SK-N-SH (cell line): Measurements from ENCODE around the gene DTD2. TPM values are rescaled to one million over a fixed set of nuclear protein-coding genes. Genes with fewer than 3 reads are reported as not detected.
A peak's percentile ranks its signal among the peaks of the same experiment; 100 is the strongest.

Experiments
- CTCF ChIA-PET: fragments of 300-600, 350-600 bp; formaldehyde crosslinking; extraction: SDS; loops from one replicate; lab custom pipeline; 2021; lab: Yijun Ruan, JAX
- POLR2A ChIA-PET: fragments of 350-600 bp; sonication (Branson Sonifier 250); formaldehyde crosslinking; extraction: SDS; loops from one replicate; lab custom pipeline; 2020; ENCODE audit warnings: antibody characterized with exemption, inconsistent platforms; lab: Yijun Ruan, JAX
- DNase-seq: peaks from one replicate; pipeline ENCODE4 v3.0.0; 2012
- H2AFZ ChIP-seq: fragments of 200-600 bp; sonication (generic); 2 replicates; pipeline ENCODE4 v1.8.1; 2016; ENCODE audit warnings: antibody characterized with exemption, mild to moderate bottlenecking, low read depth
- H3F3A ChIP-seq: fragments of 200-600 bp; sonication (generic); replicated peaks from 2 replicates; pipeline ENCODE3; 2016; ENCODE audit warnings: antibody characterized with exemption, mild to moderate bottlenecking; ENCODE audit not compliant: insufficient read depth
- H3K27ac ChIP-seq, 2 experiments: fragments of 200-500 bp in 1 of 2; fragments of 200-600 bp in 1 of 2; sonication (Bioruptor generic) in 1 of 2; sonication (generic), shearing (Covaris generic) in 1 of 2; 2 replicates each; pipeline versions ENCODE4 v1.5.1 to v1.6.1; 2014 to 2016; ENCODE audit warnings: low read depth in 2 of 2, inconsistent platforms in 1 of 2, low read length in 1 of 2, mild to moderate bottlenecking in 1 of 2, mixed read lengths in 1 of 2
- H3K27me3 ChIP-seq: fragments of 200-600 bp; sonication (generic), shearing (Covaris generic); 2 replicates; pipeline ENCODE4 v1.6.1; 2016; ENCODE audit warnings: mixed run types; ENCODE audit not compliant: insufficient read depth
- H3K36me3 ChIP-seq, 2 experiments: fragments of 200-500 bp in 1 of 2; fragments of 200-600 bp in 1 of 2; sonication (Bioruptor generic) in 1 of 2; sonication (generic) in 1 of 2; replicated peaks in 1 of 2; 2 replicates each; pipeline versions ENCODE3 to v1.5.1; 2014 to 2016; ENCODE audit warnings: low read length in 1 of 2, mild to moderate bottlenecking in 1 of 2; ENCODE audit not compliant: insufficient read depth in 2 of 2, control insufficient read depth in 1 of 2
- H3K4me1 ChIP-seq, 2 experiments: fragments of 200-500 bp in 1 of 2; fragments of 200-600 bp in 1 of 2; sonication (Bioruptor generic) in 1 of 2; sonication (generic), shearing (Covaris generic) in 1 of 2; 2 replicates each; pipeline versions ENCODE4 v1.5.1 to v1.6.1; 2014 to 2016; ENCODE audit warnings: low read depth in 1 of 2, low read length in 1 of 2, mixed run types in 1 of 2; ENCODE audit not compliant: insufficient read depth in 2 of 2, control insufficient read depth in 1 of 2
- H3K4me2 ChIP-seq: fragments of 200-600 bp; sonication (generic), shearing (Covaris generic); 2 replicates; pipeline ENCODE4 v1.6.1; 2017; ENCODE audit warnings: mixed run types
- H3K4me3 ChIP-seq, 2 experiments: fragments of 200-500 bp in 1 of 2; fragments of 200-600 bp in 1 of 2; sonication (Bioruptor generic) in 1 of 2; sonication (generic), shearing (Covaris generic) in 1 of 2; 2 replicates each; pipeline versions ENCODE4 v1.5.1 to v1.8.1; 2014 to 2016; ENCODE audit warnings: low read depth in 2 of 2, inconsistent platforms in 1 of 2, low read length in 1 of 2, mild to moderate bottlenecking in 1 of 2, mixed read lengths in 1 of 2, moderate library complexity in 1 of 2
- H3K79me2 ChIP-seq: fragments of 200-600 bp; sonication (generic); 2 replicates; pipeline ENCODE4 v1.8.1; 2017; ENCODE audit warnings: mild to moderate bottlenecking; ENCODE audit not compliant: insufficient read depth
- H3K9ac ChIP-seq: fragments of 200-600 bp; sonication (generic); 2 replicates; pipeline ENCODE4 v1.6.1; 2017; ENCODE audit warnings: mixed run types
- H3K9me2 ChIP-seq: fragments of 200-600 bp; sonication (generic); 2 replicates; pipeline ENCODE4 v1.6.1; 2017; ENCODE audit warnings: mixed run types
- H3K9me3 ChIP-seq: fragments of 200-600 bp; sonication (generic); 2 replicates; pipeline ENCODE4 v1.6.1; 2017; ENCODE audit warnings: mixed run types, mild to moderate bottlenecking, moderate library complexity
- H4K20me1 ChIP-seq: fragments of 200-600 bp; sonication (generic); 2 replicates; pipeline ENCODE4 v1.6.1; 2017; ENCODE audit warnings: mild to moderate bottlenecking, mixed run types; ENCODE audit not compliant: insufficient read depth
- CHD2 ChIP-seq: fragments of 150-350 bp; IDR thresholded peaks from 2 replicates; pipeline ENCODE4 v1.6.1; 2018; ENCODE audit warnings: low read length; ENCODE audit not compliant: partially characterized antibody
- ELF1 ChIP-seq: IDR thresholded peaks from 2 replicates; pipeline ENCODE4 v1.4.0; 2012
- EZH2phosphoT487 ChIP-seq: fragments of 200-600 bp; sonication (generic); IDR thresholded peaks from 2 replicates; pipeline ENCODE4 v1.6.1; 2017; ENCODE audit warnings: low read depth, mixed run types, mild to moderate bottlenecking, antibody characterized with exemption, moderate library complexity, borderline replicate concordance
- GATA2 ChIP-seq: sonication (generic); formaldehyde crosslinking; IDR thresholded peaks from 2 replicates; pipeline ENCODE4 v1.5.0; 2020; ENCODE audit warnings: mild to moderate bottlenecking, missing genetic modification reagents
- RAD21 ChIP-seq: IDR thresholded peaks from 2 replicates; pipeline ENCODE4 v1.6.1; 2012; ENCODE audit warnings: mild to moderate bottlenecking, low read length
- RCOR1 ChIP-seq: fragments of 150-350 bp; IDR thresholded peaks from 2 replicates; pipeline ENCODE4 v1.6.1; 2017; ENCODE audit warnings: antibody characterized with exemption, low read length
- REST ChIP-seq: IDR thresholded peaks from 2 replicates; pipeline ENCODE4 v1.6.1; 2012; ENCODE audit warnings: mild to moderate bottlenecking, low read depth, low read length, moderate library complexity
- SMC3 ChIP-seq: IDR thresholded peaks from 2 replicates; pipeline ENCODE4 v1.6.1; 2012; ENCODE audit warnings: low read depth, low read length, improper control_type of control experiment
- TAF1 ChIP-seq: IDR thresholded peaks from 2 replicates; pipeline ENCODE4 v1.6.1; 2012; ENCODE audit warnings: low read depth, mild to moderate bottlenecking, low read length, moderate library complexity, borderline replicate concordance
- TCF12 ChIP-seq: IDR thresholded peaks from 2 replicates; pipeline ENCODE4 v1.4.0; 2012
- YY1 ChIP-seq: IDR thresholded peaks from 2 replicates; pipeline ENCODE4 v1.4.0; 2012; ENCODE audit warnings: low read depth, mild to moderate bottlenecking
- WGBS: methylation state at CpG from one replicate; pipeline ENCODE4 v1.1.6; 2017; ENCODE audit warnings: low lambda C conversion rate; 5-methylcytosine and 5-hydroxymethylcytosine counted together
- polyA plus RNA-seq, 3 experiments: library from polyadenylated mRNA; depleted of rRNA; stranded (reverse); fragments of >200 nt; gene quantifications; 2 replicates each; pipeline ENCODE4 v1.2.3, GENCODE V29; 2012
- TF ChIP-seq, protein P1 (sequence below): fragments of 200-600 bp; sonication (generic); IDR thresholded peaks from 2 replicates; pipeline ENCODE4 v1.6.1; 2017; ENCODE audit warnings: antibody characterized with exemption, mild to moderate bottlenecking, moderate library complexity
- TF ChIP-seq, protein P2 (sequence below): IDR thresholded peaks from 2 replicates; pipeline ENCODE4 v1.4.0; 2012; ENCODE audit warnings: low read depth, borderline replicate concordance
- TF ChIP-seq, protein P3 (sequence below): fragments of 150-350 bp; IDR thresholded peaks from 2 replicates; pipeline ENCODE4 v1.6.1; 2017; ENCODE audit warnings: antibody characterized with exemption, low read length, low read depth, borderline replicate concordance
- TF ChIP-seq, protein P4 (sequence below): fragments of 150-350 bp; IDR thresholded peaks from 2 replicates; pipeline ENCODE4 v1.6.1; 2016; ENCODE audit warnings: mild to moderate bottlenecking, low read depth, low read length

Gene DTD2
- polyA plus RNA-seq, 1 of the 3 experiments (the other 2 are of a cell fraction) = 10.5 TPM

DNA sequence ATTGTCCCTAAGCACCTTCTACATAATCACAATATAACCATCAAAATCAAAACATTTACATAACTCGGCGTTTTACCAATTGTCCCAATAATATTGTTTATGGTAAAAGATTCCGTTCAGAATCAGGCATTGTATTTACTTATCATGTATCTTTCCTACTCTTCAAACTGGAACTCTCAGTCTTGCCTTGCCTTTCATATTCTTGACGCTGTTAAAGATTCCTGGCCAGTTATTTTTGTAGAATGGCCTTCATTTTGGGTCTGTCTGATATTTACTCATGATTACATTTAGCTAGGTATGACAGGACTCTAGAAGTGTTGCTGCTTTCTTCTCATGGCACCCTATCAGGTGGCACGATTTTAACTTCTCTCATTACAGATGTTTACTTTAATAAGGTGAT is 36.1 kb downstream of the DTD2 start:
- 95% methylated on average over 5 of the region's 5 CpGs for WGBS
- Histone ChIP-seq H3K9me2 (no peaks in the 10 kb centered on the region), H2AFZ (peak overlapping the region; percentile 91), H3K4me1 (no peaks in the 10 kb centered on the region; a peak in 1 of 4 replicates), H3K27me3 (no peaks in the 10 kb centered on the region), H3K27ac (peak overlapping the region in 1 of 2 experiments; percentile 65; a peak in 2 of 4 replicates), H4K20me1 (no peaks in the 10 kb centered on the region; the same call in 1 of the 2 replicates), H3K9me3 (no peaks in the 10 kb centered on the region), H3K9ac (no peak overlapping the region), H3K4me3 (no peak overlapping the region), H3K79me2 (peaks cover 35% of the 10 kb centered on the region), H3K36me3 (peaks cover 0 to 3% of the 10 kb centered on the region in 2 experiments), H3K4me2 (no peak overlapping the region), H3F3A (peaks cover 14% of the 10 kb centered on the region)
- ChIA-PET CTCF (interaction anchor here (0.8 to 1.3 kb wide), 4 partner anchors 13 to 982 kb away, joined by 3 to 5 read pairs (median 3); partner anchors contain the start of genes DTD2 and HECTD1), POLR2A (interaction anchor here (2.4 kb wide), 1 partner anchor 36 kb away, joined by 15 read pairs; the partner anchor contains the start of gene DTD2)
- TF ChIP-seq, protein P1, sequence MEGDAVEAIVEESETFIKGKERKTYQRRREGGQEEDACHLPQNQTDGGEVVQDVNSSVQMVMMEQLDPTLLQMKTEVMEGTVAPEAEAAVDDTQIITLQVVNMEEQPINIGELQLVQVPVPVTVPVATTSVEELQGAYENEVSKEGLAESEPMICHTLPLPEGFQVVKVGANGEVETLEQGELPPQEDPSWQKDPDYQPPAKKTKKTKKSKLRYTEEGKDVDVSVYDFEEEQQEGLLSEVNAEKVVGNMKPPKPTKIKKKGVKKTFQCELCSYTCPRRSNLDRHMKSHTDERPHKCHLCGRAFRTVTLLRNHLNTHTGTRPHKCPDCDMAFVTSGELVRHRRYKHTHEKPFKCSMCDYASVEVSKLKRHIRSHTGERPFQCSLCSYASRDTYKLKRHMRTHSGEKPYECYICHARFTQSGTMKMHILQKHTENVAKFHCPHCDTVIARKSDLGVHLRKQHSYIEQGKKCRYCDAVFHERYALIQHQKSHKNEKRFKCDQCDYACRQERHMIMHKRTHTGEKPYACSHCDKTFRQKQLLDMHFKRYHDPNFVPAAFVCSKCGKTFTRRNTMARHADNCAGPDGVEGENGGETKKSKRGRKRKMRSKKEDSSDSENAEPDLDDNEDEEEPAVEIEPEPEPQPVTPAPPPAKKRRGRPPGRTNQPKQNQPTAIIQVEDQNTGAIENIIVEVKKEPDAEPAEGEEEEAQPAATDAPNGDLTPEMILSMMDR = no peak
- no peak for TF ChIP-seq RCOR1
- no peak for TF ChIP-seq REST
- TF ChIP-seq EZH2phosphoT487 = no peak
- DNase-seq = no peak

DNA sequence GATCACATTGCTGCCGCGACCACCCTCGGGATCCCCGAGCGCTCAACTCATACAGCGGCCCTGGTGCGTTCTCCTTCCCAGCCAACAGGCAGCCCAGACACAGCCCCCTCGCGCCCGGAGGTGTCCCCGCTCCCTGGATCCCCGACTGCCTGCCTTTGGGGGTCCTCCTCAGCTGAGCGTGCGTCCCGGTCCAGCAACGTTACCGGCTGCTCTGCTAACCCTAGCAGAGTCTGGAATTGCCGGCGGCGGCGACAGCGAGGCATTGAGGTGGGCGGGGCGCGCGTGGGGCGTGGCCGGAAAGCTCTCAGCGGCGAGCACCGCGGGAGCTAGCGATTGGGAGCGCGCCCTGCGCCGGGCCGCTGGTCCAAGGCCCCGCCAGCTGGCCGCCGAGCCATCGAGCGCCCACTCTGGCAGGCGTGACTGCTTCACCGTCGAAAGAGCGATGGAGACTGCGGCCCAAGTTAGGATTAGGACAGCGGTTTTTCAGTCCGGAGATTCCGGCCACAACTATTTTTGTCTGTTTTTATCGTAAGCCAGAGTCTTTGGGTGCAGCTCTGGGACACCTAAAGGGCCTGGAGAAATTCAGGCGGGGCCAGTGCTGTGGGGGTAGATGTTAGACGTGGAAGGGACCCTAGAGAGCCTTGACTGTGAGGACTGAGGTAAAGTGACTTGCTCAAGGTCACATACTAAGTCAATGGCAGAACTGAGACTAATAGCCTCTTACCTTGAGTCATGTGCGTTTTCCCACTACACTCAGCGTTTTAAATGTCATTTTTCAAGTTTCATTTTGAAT is 36.8 kb downstream of the DTD2 start, which contains the start of gene HEATR5A:
Gene HEATR5A, minus strand, starts transcription at position 232 of the 793 bp plus-strand sequence. CDS start 17,575 bp downstream, outside the sequence.
- peak within 1 kb of the TSS; percentile 74 to 83 for H3K27ac ChIP-seq
- WGBS = 20% methylated on average over 9 of the region's 56 CpGs
- H3K9me3 ChIP-seq = no peaks in the 10 kb centered on the region
- H3K4me3 ChIP-seq = peak within 1 kb of the TSS; percentile 82 to 92
- H3K36me3 ChIP-seq = peaks cover 0 to 3% of the 10 kb centered on the region in 2 experiments
- CTCF ChIA-PET = interaction anchor here (0.6 to 1.7 kb wide), 9 partner anchors 10 to 983 kb away, joined by 3 to 8 read pairs (median 3); partner anchors contain the start of genes DTD2 and HECTD1
- no peaks in the 10 kb centered on the region; a peak in 1 of 4 replicates for H3K4me1 ChIP-seq
- peaks cover 42% of the 10 kb centered on the region for H3K79me2 ChIP-seq
- H3F3A ChIP-seq = peaks cover 14% of the 10 kb centered on the region
- no peaks in the 10 kb centered on the region for H3K27me3 ChIP-seq
- DNase-seq = peak; percentile 95
- peak within 1 kb of the TSS; percentile 83 for H3K9ac ChIP-seq
- POLR2A ChIA-PET = interaction anchor here (0.6 to 2.4 kb wide), 7 partner anchors 14 to 783 kb away, joined by 3 to 15 read pairs (median 4); partner anchors contain the start of genes DTD2 and HECTD1
- peak within 1 kb of the TSS; percentile 86 for H3K4me2 ChIP-seq
- peak within 1 kb of the TSS; percentile 95 for H2AFZ ChIP-seq
- H3K9me2 ChIP-seq = no peaks in the 10 kb centered on the region
- H4K20me1 ChIP-seq = no peaks in the 10 kb centered on the region; the same call in 1 of the 2 replicates
- TF ChIP-seq ELF1 (peak; percentile 21; the same call in 1 of the 2 replicates), TCF12 (peak; percentile 12; the same call in 1 of the 2 replicates), GATA2 (CRISPR knock-in tag) (no peak), RAD21 (no peak), CHD2 (peak; percentile 95), SMC3 (no peak), TAF1 (peak; percentile 93), YY1 (peak; percentile 79)
- TF ChIP-seq, protein P2, sequence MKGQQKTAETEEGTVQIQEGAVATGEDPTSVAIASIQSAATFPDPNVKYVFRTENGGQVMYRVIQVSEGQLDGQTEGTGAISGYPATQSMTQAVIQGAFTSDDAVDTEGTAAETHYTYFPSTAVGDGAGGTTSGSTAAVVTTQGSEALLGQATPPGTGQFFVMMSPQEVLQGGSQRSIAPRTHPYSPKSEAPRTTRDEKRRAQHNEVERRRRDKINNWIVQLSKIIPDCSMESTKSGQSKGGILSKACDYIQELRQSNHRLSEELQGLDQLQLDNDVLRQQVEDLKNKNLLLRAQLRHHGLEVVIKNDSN = peak; percentile 6; the same call in 1 of the 2 replicates
- TF ChIP-seq, protein P3, sequence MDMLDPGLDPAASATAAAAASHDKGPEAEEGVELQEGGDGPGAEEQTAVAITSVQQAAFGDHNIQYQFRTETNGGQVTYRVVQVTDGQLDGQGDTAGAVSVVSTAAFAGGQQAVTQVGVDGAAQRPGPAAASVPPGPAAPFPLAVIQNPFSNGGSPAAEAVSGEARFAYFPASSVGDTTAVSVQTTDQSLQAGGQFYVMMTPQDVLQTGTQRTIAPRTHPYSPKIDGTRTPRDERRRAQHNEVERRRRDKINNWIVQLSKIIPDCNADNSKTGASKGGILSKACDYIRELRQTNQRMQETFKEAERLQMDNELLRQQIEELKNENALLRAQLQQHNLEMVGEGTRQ = no peak
- TF ChIP-seq, protein P4, sequence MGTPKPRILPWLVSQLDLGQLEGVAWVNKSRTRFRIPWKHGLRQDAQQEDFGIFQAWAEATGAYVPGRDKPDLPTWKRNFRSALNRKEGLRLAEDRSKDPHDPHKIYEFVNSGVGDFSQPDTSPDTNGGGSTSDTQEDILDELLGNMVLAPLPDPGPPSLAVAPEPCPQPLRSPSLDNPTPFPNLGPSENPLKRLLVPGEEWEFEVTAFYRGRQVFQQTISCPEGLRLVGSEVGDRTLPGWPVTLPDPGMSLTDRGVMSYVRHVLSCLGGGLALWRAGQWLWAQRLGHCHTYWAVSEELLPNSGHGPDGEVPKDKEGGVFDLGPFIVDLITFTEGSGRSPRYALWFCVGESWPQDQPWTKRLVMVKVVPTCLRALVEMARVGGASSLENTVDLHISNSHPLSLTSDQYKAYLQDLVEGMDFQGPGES = no peak
